ENCODE results near the gene TMEM263. TPM values are rescaled to one million over a fixed set of nuclear protein-coding genes. Genes with fewer than 3 reads are reported as not detected.
"Not testable (repeated sequence)": the region's sequence is repeated elsewhere in the genome, so short reads cannot be mapped to it uniquely, and the experiment has no call there.

Gene TMEM263
- polyA plus RNA-seq (ENCODE audit: insufficient read length in 3 of 3): 10 to 100 TPM; 78.9 to 83.4 (median 80.9) TPM

DNA sequence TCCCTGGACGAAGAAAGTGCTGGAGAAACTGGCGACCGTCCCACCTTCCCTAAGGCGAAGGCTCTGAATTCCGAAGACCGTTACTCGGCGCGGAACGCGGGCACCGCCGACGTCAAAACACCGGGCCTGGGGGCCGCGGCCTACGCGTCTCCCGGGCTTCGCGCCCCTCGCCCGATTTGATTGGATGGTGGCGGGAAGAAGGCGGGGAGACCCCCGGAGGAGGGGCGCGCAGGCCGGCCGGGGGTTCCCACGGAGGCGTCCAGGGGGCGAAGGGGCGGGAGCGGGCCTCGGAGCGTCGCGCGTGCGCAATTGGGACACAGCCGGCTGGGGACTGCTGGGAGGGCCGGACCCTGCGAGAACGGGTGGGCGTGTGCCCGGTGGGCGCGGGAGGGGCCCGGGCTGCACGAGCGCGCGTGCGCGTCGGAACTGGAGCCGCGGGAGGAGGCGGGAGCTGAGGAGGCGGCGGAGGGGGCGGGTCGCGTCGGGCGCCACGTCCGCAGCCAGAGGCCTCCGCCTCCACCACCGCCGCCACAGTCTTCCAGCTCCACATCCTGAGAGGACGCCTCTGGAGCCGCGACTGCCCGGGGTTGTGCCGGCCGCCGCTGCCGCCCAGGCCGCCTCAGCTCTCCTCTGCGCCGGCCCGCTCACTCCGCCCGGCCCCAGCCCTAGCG is at the start of gene TMEM263:
Gene TMEM263, plus strand, starts transcription at position 531 of the 671 bp plus-strand sequence. CDS start 11,210 bp downstream, outside the sequence.
- peak; percentile 89 to 94 (median 93) for DNase-seq (ENCODE audit: low read depth in 3 of 3, low spot score in 2 of 3)

DNA sequence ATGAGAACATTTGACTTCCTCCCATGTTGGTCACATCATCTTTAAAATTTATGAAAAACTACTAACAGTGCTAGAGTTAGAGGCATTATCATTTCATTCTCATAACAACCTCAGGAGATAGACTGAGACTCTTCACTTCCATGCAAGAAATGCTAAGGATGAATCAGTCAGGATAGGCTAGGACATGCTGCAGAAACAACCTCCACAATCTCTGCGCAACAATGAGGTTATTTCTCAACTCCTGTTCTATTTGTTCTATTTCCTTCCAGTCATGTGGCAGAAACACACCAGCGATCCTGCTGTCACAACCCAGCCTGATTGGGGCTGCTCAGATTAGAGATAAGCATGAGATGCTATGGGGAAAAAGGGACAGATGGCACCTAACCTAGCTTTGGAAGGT is 49.0 kb upstream of the TMEM263 start:
- DNase-seq (ENCODE audit: low read depth in 3 of 3, low spot score in 2 of 3): no peak

DNA sequence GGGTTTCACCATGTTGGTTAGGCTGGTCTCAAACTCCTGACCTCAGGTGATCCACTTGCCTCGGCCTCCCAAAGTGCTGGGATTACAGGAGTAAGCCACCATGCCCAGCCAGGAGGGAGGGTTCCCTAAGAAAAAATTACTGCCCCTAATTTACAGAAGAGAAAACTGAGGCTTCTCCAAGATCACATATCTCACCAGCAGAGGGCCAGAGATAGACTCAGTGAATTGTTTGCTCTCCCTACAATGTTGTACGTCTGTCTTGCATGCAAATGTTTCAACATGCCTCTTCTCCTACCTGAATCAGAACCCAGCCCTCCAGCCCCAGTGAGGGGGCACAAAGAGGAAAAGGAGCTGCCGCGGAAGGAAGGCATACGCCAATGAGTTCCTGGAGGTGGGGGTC is 48.3 kb upstream of the TMEM263 start:
- no peak for DNase-seq (ENCODE audit: low read depth in 3 of 3, low spot score in 2 of 3)

DNA sequence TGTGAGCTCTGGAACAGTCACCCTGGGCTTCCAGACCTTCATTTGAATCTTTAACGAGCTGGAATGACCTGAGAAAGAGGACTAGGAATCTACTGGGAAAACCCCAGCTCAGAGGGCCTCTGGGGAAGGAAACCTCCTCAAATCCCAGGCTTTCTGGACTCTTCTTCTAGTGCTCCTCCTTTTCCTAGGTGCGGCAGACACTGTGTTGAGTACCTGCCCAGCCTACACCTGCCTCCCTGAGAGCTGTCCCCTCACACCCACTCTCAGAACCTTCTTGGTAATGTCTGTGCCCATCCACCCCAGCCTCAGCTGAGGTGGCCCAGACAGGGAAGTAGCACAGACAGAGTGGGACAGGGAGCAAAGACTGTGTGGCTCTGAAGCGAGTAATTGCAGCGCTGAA is 47.9 kb upstream of the TMEM263 start:
- no peak for DNase-seq (ENCODE audit: low read depth in 3 of 3, low spot score in 2 of 3)

DNA sequence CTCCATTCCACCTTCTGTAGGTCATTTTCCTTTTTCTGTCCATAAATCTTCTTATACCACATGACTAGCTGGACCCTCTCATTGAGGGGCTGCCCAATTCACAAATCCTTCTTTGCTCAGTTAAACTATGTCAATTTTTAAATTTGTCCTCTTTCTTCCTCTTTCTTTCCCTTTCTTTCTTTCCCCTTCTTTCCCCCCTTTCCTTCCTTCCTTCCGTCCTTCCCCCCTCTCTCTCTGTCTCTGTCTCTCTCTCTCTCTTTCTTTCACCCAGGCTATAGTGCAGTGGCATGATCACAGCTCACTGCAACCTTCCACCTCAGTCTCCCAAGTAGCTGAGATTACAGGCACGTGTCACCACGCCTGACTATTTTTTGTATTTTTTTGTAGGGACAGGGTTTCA is 47.1 kb upstream of the TMEM263 start:
- DNase-seq (ENCODE audit: low read depth in 3 of 3, low spot score in 2 of 3): no peak

DNA sequence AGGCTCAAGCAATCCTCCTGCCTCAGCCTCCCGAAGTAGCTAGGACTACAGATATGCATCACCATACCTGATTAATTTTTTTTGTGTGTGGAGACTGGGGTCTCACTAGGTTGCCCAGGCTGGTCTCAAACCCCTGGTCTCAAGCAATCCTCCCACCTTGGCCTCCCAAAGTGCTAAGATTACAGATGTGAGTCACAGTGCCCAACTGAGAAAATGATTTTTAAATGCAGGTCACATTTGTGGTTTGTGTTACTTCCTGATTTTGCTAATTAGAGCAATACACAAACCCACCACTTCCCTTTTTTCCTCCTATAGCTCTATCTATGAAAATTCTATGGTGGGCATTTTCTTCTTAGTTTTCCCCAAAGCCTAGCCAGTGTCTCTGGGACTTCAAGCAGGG is 45.5 kb upstream of the TMEM263 start:
- DNase-seq (ENCODE audit: low read depth in 3 of 3, low spot score in 2 of 3): no peak

DNA sequence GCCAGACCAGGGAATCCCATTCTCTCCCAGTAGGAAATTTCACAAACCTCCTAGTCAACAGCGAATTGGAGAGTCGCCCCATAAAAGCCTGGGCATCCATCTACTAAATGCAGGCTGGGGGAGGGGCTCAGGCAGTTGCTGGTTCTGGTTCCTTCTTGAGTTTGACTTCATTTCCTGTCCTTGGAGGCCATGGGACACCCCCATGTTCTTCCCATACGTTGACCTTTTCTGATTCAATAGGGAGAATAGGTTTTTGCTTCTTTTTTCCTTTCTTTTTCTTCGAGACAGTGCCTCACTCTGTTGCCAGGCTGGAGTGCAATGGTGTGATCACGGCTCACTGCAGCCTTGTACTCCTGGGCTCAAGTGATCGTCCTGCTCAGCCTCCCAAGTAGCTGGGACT is 44.1 kb upstream of the TMEM263 start:
- DNase-seq (ENCODE audit: low read depth in 3 of 3, low spot score in 2 of 3): no peak

DNA sequence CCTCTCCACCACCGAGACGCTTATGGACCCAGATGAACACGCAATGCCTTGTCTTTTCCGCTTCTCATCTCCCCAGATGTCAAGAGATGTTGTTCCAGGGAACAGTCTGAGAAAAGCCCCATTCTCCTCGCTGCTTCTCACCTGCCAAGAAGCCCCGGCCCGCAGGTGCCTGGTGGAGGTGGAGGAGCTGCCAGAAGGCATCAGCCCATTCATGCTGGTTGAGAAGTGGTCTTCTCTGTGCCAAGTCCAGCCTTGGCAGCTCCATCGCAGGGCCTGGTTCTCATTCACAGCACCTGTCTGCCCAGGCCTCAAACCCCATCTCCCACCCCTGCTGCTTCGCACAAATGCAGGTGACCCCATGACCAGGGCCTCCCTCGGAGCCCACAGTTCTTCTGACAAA is 42.3 kb upstream of the TMEM263 start:
- DNase-seq (ENCODE audit: low read depth in 3 of 3, low spot score in 2 of 3): no peak

DNA sequence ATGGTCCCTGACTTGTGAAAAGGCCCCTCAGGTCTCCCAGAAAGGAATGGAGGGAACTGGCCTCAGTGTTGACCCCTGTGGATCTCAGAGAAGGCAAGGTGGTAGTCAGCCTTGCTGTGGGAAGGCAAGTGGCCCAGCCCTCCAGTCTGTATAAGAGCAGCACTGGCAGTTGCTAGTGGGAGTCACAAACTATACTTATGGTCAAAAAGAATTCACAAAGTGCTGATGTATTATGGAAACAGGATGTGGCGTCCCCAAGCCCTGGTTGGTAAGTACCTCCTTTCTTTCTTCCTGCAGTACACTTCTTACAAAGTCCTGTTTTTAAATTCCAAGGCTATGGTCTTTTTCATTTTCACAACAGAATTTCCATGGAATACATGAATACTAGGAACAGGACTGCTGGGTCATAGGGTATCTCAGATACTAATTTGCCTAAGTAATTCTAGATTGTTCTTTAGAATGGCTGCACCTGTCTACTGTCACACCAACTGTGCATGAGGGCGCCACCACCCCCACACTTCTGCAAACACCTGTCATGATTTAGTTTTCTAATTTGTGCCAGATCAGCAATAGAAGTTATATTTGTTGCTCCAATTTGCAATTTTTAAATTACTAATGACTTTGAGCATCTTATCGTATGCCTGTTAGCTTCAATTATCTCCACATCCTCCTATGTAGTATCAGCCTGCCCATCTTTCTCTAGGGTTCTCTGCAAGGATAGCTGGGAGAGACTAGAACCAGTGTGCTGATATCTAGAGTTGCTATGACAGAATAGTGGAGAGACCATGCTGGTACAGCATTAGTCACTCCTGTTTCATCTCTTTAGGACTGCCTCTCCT is 40.7 kb upstream of the TMEM263 start:
- no peak for DNase-seq (ENCODE audit: low read depth in 3 of 3, low spot score in 2 of 3)

DNA sequence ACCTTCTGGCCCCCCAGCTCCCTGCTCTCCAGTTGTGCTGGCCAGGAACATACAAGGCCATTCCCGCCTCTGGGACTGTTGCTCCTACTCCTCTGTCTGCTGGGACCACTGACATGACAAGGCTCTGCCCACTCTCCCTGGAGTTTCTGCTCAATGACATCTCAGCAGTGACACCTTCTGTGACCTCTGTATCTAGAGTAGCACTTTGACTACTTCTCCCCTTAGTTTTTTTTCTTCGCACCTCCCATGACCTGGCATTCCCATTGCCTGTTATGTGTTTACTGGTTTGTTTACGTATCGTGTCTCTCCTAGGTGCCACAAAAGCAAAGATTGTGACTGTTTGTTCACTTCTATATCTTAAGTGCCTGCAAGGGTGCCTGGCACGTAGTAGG is 40.1 kb upstream of the TMEM263 start:
- DNase-seq (ENCODE audit: low read depth in 3 of 3, low spot score in 2 of 3): no peak

DNA sequence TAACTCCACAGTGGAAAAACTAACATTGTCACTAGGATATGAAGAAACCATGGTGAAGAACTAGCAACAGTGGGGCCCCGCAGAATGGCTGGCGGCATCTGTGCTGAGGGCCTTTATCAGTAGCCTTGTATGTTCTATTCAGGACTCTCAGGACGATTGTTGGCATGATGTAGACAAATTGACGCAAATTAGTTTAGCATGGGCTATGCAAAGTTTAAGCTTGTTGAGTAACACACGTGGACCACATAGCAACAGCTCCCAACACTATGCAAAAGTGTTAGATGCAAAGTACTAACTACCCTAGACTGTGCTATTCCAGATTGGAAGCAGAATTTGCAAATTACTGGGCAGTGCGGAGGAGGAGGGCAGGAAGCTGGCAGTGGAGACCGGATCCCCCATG is 38.2 kb upstream of the TMEM263 start:
- DNase-seq (ENCODE audit: low read depth in 3 of 3, low spot score in 2 of 3): no peak

DNA sequence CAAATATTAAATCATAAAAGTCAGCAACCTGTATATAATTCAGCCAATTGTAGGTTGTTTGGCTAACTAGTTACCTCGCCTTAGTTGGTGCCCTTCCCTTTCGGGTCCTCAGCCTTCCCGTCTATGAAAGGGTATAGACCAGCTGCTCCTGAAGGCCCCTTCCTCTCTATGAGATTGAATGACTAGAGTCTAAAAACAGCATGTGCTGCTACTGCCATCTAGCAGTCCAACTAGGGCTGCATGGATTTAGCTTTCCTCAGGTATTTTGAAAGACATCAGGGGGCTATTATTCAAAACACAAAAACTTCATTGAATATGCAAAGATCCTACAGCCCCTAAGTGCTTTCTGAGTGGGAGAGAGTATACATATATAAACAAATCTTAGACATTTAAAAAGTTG is 37.0 kb upstream of the TMEM263 start:
- no peak for DNase-seq (ENCODE audit: low read depth in 3 of 3, low spot score in 2 of 3)

DNA sequence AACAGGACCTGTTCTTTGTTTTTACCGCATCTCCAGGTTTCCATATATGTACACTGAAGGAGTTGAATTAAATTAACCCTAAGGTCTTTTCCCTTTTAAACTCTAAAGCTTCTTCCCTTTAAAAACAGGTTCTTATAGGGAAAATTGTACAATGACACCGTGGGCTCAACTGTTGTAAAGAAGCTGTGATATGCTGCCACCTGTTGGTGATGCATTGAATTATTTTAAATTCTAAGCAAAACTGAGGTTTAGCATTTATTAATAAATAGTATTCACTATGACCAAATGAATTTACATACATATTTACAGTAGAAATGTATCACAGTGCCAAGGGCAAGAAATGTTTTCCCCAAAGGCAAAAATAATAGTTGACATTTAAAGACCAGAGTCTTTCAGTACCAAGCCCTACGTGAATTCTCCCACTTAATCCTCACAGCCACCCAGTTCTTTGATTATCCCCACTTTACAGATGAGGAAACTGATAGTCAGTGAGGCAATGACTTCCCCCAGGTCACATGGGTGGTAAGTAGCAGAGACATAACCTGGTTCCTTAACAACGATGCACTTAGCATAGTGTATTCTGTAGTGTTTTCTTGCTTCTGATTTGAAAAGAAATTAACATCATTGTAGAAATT is 35.7 kb upstream of the TMEM263 start:
- DNase-seq (ENCODE audit: low read depth in 3 of 3, low spot score in 2 of 3): peak in 1 of 3 donors; percentile 36

DNA sequence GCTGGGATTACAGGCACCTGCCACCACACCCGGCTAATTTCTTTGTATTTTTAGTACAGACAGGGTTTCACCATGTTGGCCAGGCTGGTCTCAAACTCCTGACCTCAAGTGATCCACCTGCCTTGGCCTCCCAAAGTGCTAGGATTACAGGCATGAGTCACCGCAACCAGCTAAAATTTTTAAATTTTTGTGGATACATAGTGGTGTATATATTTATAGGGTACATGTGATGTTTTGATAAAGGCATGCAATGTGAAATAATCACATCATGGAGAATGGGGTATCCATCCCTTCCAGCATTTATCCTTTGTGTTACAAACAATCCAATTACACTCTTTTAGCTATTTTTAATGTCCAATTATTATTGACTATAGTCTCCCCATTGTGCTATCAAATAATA is 33.7 kb upstream of the TMEM263 start:
- not testable (repeated sequence) for DNase-seq (ENCODE audit: low read depth in 3 of 3, low spot score in 2 of 3)

DNA sequence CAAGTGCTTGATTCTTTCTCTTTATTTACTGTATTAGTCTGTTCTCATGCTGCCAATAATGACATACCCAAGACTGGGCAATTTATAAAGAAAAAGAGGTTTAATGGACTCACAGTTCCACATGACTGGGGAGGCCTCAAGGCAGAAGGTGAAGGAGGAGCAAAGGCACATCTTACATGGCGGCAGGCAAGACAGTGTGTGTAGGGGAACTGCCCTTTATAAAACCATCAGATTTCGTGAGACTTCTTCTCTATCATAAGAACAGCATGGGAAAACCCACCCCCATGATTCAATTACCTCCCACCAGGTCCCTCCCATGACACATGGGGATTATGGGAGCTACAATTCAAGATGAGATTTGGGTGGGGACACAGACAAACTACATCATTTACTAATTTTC is 32.1 kb upstream of the TMEM263 start:
- DNase-seq (ENCODE audit: low read depth in 3 of 3, low spot score in 2 of 3): not testable (repeated sequence)

DNA sequence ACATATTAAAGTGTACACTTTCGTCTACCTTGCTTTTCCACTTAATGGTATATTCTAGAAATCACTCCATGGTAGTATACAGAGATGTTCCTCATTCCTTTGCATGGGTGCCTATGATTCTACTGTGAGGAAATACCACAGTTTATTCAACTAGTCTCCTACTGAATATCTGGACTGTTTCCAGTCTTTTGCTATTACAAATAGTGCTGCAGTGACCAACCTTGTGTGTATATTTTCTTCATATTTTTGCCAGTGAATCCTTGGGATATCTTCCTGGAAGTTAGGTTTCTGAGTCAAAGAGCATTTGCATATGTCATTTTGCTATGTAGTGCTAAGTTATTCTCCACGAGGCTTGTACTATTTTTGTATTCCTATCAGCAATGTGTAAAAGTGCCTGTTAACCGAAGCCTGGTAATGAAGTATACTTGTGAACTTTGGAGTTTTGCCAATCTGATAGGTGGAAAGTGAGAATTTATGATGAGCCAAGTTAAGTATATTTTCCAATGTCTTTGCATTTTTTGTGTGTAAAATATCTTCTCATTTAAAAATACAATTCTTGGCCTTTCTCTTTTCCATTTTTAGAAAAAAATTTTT is 31.3 kb upstream of the TMEM263 start:
- DNase-seq (ENCODE audit: low read depth in 3 of 3, low spot score in 2 of 3): no peak

DNA sequence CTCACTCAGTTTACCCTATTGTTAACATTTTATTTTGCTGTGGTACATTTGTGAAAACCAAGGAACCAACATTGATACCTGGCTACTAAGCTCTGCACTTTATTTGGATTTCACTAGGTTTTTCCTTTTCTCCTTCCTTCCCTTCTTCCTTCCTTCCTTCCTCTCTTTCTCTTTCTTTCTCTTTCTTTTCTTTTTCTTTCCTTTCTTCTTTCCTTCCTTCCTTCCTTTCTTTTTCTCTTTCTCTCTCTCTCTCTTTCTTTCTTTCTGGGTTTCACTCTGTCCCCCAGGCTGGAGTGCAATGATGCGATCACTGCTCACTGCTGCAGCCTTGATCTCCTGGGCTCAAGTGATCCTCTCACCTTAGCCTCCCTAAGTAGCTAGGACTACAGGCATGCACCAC is 29.1 kb upstream of the TMEM263 start:
- DNase-seq (ENCODE audit: low read depth in 3 of 3, low spot score in 2 of 3): no peak

DNA sequence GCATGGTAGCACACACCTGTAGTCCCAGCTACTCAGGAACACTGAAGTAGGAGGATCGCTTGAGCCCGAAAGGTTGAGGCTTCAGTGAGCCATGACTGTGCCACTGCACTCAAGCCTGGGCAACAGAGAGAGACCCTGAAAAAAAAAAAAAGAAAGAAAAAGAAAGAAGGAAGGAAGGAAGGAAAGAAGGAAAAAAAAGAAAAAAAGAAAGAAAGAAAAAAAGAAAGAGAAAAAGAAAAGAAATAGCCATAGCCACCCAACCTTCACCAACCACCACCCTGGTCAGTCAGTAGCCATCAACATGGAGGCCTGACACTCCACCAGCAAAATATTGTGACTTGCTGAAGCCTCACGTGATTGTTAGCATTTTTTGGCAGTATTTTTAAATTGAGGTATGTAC is 21.4 kb upstream of the TMEM263 start:
- no peak for DNase-seq (ENCODE audit: low read depth in 3 of 3, low spot score in 2 of 3)

DNA sequence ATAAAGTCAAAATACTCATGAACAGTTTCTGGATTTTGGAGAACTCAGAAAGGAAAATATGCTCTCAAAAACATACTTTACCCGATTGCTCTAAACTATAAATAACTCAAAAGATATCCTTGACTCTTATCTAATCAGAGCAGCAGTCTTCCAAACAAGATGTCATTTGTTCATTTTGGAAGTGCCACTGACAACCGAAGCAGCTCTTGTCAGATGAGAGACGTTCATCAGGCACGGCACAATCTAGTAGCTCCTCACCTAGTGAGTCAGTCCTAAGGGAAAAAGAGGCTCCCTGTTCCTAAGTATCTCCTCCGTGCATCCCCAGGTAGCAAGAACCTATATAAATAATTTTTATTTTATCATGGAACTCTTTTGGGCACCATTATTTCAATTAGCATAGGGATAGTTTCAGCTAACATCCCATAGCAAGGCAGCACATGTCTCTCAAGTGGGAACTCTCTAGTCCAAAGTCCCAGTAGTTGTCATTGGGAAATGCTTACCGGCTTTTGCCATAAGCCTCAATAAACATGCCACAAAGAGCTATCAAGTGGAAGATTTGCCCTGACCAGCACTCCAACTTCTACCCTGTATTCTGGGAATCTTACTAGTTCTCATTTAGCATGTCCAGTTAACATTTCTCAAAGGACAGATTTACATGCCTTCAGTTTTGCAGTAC is 14.1 kb upstream of the TMEM263 start:
- DNase-seq (ENCODE audit: low read depth in 3 of 3, low spot score in 2 of 3): no peak

DNA sequence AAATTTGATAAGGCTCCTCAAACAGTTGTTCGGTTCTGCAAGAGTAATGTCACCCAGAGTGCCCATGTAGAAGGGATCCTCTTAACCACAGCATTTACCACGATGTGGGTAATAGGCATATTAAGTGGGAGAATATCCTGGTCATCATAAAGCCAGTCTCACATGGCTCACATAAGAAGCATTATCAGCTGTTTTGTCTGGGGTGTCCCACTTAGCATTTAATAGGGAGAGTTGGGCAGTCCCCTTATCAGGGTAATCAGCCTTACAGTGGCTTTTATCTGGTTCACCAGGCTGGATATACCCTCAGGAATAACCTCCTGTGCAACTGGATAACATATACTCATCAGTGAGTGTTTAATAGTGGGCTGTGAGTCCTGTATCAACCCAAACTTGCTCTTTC is 12.9 kb upstream of the TMEM263 start:
- DNase-seq (ENCODE audit: low read depth in 3 of 3, low spot score in 2 of 3): no peak
